Measurements from ENCODE around the gene TRIO. TPM values are rescaled to one million over a fixed set of nuclear protein-coding genes. Genes with fewer than 3 reads are reported as not detected.

Gene TRIO
- total RNA-seq, 1 experiment from 2014 or later = 88.8 TPM

GRCh38 chr5:14453481-14453880 is 310.3 kb downstream of the TRIO start (continued):
- TF ChIP-seq AFF4 (CRISPR knock-in tag; IDR thresholded peaks at IDR 0.05; ENCODE audit: borderline replicate concordance) = no peak
- TF ChIP-seq OVOL2 (CRISPR knock-in tag; IDR thresholded peaks at IDR 0.05; ENCODE audit: borderline replicate concordance) = no peak
- TF ChIP-seq PRDM15 (CRISPR knock-in tag; IDR thresholded peaks at IDR 0.05) = no peak
- TF ChIP-seq NR3C1 (CRISPR knock-in tag; conservative IDR thresholded peaks at IDR 0.05; ENCODE audit: low read depth) = no peak
- no peak for TF ChIP-seq PREB (CRISPR knock-in tag; IDR thresholded peaks at IDR 0.05; ENCODE audit: borderline replicate concordance)
- no peak for TF ChIP-seq ZNF425 (CRISPR knock-in tag; conservative IDR thresholded peaks at IDR 0.05)
- TF ChIP-seq RORB (CRISPR knock-in tag; IDR thresholded peaks at IDR 0.05) = no peak
- TF ChIP-seq, protein P1, sequence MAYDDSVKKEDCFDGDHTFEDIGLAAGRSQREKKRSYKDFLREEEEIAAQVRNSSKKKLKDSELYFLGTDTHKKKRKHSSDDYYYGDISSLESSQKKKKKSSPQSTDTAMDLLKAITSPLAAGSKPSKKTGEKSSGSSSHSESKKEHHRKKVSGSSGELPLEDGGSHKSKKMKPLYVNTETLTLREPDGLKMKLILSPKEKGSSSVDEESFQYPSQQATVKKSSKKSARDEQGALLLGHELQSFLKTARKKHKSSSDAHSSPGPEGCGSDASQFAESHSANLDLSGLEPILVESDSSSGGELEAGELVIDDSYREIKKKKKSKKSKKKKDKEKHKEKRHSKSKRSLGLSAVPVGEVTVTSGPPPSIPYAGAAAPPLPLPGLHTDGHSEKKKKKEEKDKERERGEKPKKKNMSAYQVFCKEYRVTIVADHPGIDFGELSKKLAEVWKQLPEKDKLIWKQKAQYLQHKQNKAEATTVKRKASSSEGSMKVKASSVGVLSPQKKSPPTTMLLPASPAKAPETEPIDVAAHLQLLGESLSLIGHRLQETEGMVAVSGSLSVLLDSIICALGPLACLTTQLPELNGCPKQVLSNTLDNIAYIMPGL (CRISPR knock-in tag; IDR thresholded peaks at IDR 0.05) = no peak
- TF ChIP-seq JUN (CRISPR knock-in tag; IDR thresholded peaks at IDR 0.05) = no peak
- no peak for TF ChIP-seq ZMAT4 (CRISPR knock-in tag; IDR thresholded peaks at IDR 0.05)

GRCh38 chr5:14455814-14456321 is 312.7 kb downstream of the TRIO start:
- Mint-ChIP-seq H3K36me3 (peaks cover 44% of the 10 kb centered on the region), H3K27ac (no peak overlapping the region), H3K4me3 (no peak overlapping the region), H3K9me3 (peaks cover 24% of the 10 kb centered on the region), H3K27me3 (ENCODE audit: low read depth) (peaks cover 4% of the 10 kb centered on the region; the same call in 1 of the 2 replicates), H3K4me1 (peaks cover 25% of the 10 kb centered on the region)
- ChIA-PET POLR2A (interaction anchor here (0.6 kb wide), 1 partner anchor 168 kb away, joined by 7 read pairs; no protein-coding TSS in a partner anchor), CTCF (no interaction called here)
- no peak for DNase-seq (ENCODE audit: low spot score)
- no peak for ATAC-seq
- no peak for TF ChIP-seq CREB1 (CRISPR knock-in tag; IDR thresholded peaks at IDR 0.05)
- no peak for TF ChIP-seq USF2 (CRISPR knock-in tag; IDR thresholded peaks at IDR 0.05)
- TF ChIP-seq ZNF671 (CRISPR knock-in tag; IDR thresholded peaks at IDR 0.05) = no peak
- TF ChIP-seq RELA (CRISPR knock-in tag; IDR thresholded peaks at IDR 0.05; ENCODE audit: borderline replicate concordance) = no peak
- no peak for TF ChIP-seq GABPB1 (CRISPR knock-in tag; IDR thresholded peaks at IDR 0.05)
- TF ChIP-seq ZNF281 (CRISPR knock-in tag; IDR thresholded peaks at IDR 0.05) = no peak
- TF ChIP-seq OVOL2 (CRISPR knock-in tag; IDR thresholded peaks at IDR 0.05; ENCODE audit: borderline replicate concordance) = no peak
- no peak for TF ChIP-seq ZNF232 (CRISPR knock-in tag; IDR thresholded peaks at IDR 0.05)
- TF ChIP-seq USF1 (CRISPR knock-in tag; IDR thresholded peaks at IDR 0.05) = no peak
